A673 (cell line): ENCODE results near the gene GRID1.

Experiments
- CTCF ChIP-seq: fragments of 300-800, 200-600 bp; sonication (generic); conservative IDR thresholded peaks from 2 replicates; pipeline ENCODE4 v1.5.1; 2017; ENCODE audit warnings: low read depth, mild to moderate bottlenecking, antibody characterized with exemption, low read length, moderate library complexity, mixed read lengths
- EZH2 ChIP-seq: fragments of 200-600 bp; sonication (generic); IDR thresholded peaks from 2 replicates; pipeline ENCODE4 v1.6.1; 2017; ENCODE audit warnings: borderline replicate concordance, low read depth, mild to moderate bottlenecking, mixed read lengths, antibody characterized with exemption, low read length; ENCODE audit not compliant: poor library complexity, severe bottlenecking

DNA sequence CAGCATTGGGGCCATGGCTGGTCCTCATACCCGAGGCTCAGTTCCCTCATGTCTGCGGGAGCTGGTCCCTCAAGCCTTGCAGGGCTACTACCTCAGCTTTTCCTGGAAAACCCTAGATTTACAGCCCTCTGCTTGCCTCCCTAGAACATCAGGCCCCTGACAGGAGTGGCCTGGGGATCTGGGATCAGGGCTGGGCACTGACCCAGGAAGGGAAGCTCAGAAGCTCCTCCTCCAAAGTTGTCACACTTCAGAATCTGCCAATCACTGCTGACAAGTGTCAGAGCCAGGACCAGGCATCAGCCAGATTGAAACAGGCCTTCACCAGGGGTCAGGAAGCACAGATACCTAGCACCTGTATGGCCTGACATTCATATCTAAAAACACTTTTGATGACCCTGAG is 115.2 kb downstream of the GRID1 start:
- TF ChIP-seq CTCF, result no peak
- no peak for TF ChIP-seq EZH2
